PC-3 (cell line): ENCODE results near the gene CD22. TPM values are rescaled to one million over a fixed set of nuclear protein-coding genes. Genes with fewer than 3 reads are reported as not detected.

Experiments used
- ATAC-seq: fragments of 200-7000 bp; cut with Tn5 transposase; 2 replicates; pipeline ENCODE4 v1.9.1; 2020; ENCODE audit warnings: mild to moderate bottlenecking, moderate library complexity
- BruUV-seq: library from RNA; stranded (reverse); fragments of 400-500 nt; replicated peaks from 2 replicates; lab custom pipeline; 2021; lab: Mats Ljungman, UMichigan
- CTCF ChIA-PET: fragments of 300-600 bp; sonication (Branson Sonifier 250); formaldehyde crosslinking; loops from one replicate; lab custom pipeline; 2022; ENCODE audit warnings: antibody characterized with exemption; lab: Charles Lee
- POLR2A ChIA-PET: fragments of 300-600 bp; sonication (Branson Sonifier 250); formaldehyde crosslinking; loops from one replicate; lab custom pipeline; 2022; ENCODE audit warnings: antibody characterized with exemption; ENCODE audit not compliant: unreplicated experiment; lab: Charles Lee
- DNase-seq: peaks from one replicate; pipeline ENCODE4 v3.0.0-alpha.2; 2015
- H2AFZ ChIP-seq: fragments of 300-600 bp; sonication (generic); 2 replicates; pipeline ENCODE4 v1.6.0; 2016; ENCODE audit warnings: antibody characterized with exemption, low read length
- H3F3A ChIP-seq: fragments of 300-600 bp; sonication (generic); one replicate; pipeline ENCODE4 v1.6.0; 2017; ENCODE audit warnings: antibody characterized with exemption, low read length, control low read depth, mild to moderate bottlenecking; ENCODE audit not compliant: unreplicated experiment
- H3K27ac ChIP-seq: fragments of 300-600 bp; sonication (generic); 2 replicates; pipeline ENCODE4 v1.5.1; 2016; ENCODE audit warnings: mild to moderate bottlenecking, low read length
- H3K27me3 ChIP-seq: fragments of 300-600 bp; sonication (generic); 2 replicates; pipeline ENCODE4 v1.6.1; 2016; ENCODE audit warnings: low read length, mixed read lengths
- H3K36me3 ChIP-seq: fragments of 300-600 bp; sonication (generic); 2 replicates; pipeline ENCODE4 v1.6.1; 2016; ENCODE audit warnings: low read depth, mixed run types, low read length, mixed read lengths
- H3K4me1 ChIP-seq: fragments of 300-600 bp; sonication (generic); 2 replicates; pipeline ENCODE4 v1.5.1; 2016; ENCODE audit warnings: low read length; ENCODE audit not compliant: insufficient read depth
- H3K4me2 ChIP-seq: fragments of 300-600 bp; sonication (generic); 2 replicates; pipeline ENCODE4 v1.6.0; 2016; ENCODE audit warnings: low read length
- H3K4me3 ChIP-seq: fragments of 300-600 bp; sonication (generic); 2 replicates; pipeline ENCODE4 v1.5.1; 2016; ENCODE audit warnings: mild to moderate bottlenecking, low read length, mixed read lengths
- H3K79me2 ChIP-seq: fragments of 300-600 bp; sonication (generic); 2 replicates; pipeline ENCODE4 v1.6.1; 2017; ENCODE audit warnings: low read length, mixed read lengths
- H3K9ac ChIP-seq: fragments of 300-600 bp; sonication (generic); 2 replicates; pipeline ENCODE4 v1.6.0; 2016; ENCODE audit warnings: mild to moderate bottlenecking, low read length
- H3K9me2 ChIP-seq: fragments of 300-600 bp; sonication (generic); replicated peaks from 2 replicates; pipeline ENCODE4 v1.6.1; 2016; ENCODE audit warnings: mixed run types, low read length, mixed read lengths
- H3K9me3 ChIP-seq: fragments of 300-600 bp; sonication (generic); 2 replicates; pipeline ENCODE4 v1.6.1; 2016; ENCODE audit warnings: low read length, mixed read lengths
- H4K20me1 ChIP-seq: fragments of 300-600 bp; sonication (generic); 2 replicates; pipeline ENCODE4 v1.6.1; 2016; ENCODE audit warnings: low read length, mixed read lengths
- CTCF ChIP-seq: fragments of 300-600 bp; sonication (generic); conservative IDR thresholded peaks from 2 replicates; pipeline ENCODE4 v1.5.1; 2017; ENCODE audit warnings: antibody characterized with exemption, low read depth, mild to moderate bottlenecking, low read length
- EZH2 ChIP-seq: fragments of 300-600 bp; sonication (generic); IDR thresholded peaks from one replicate; pipeline ENCODE4 v1.6.1; 2017; ENCODE audit warnings: antibody characterized with exemption, mild to moderate bottlenecking, low read length; ENCODE audit not compliant: unreplicated experiment
- EZH2phosphoT487 ChIP-seq: fragments of 300-600 bp; sonication (generic); IDR thresholded peaks from 2 replicates; pipeline ENCODE4 v1.6.1; 2018; ENCODE audit warnings: mild to moderate bottlenecking, antibody characterized with exemption, low read length, borderline replicate concordance
- intact Hi-C: fragments of 100-400 bp; cut with micrococcal nuclease; formaldehyde crosslinking; loops from 2 replicates; pipeline ENCODE4 v1.9.0; 2023
- total RNA-seq: library from RNA; depleted of rRNA; stranded (reverse); fragments of >200 nt; gene quantifications from 2 replicates; pipeline ENCODE4 v1.2.3, GENCODE V29; 2014

Gene CD22
- total RNA-seq, 1 experiment from 2014 or later: 0.07 TPM

- Histone ChIP-seq H3K27ac (no peak overlapping the region), H3F3A (no peaks in the 10 kb centered on the region), H3K4me1 (no peaks in the 10 kb centered on the region), H3K9me3 (no peaks in the 10 kb centered on the region), H3K4me3 (no peak overlapping the region), H3K4me2 (no peak overlapping the region), H2AFZ (no peak overlapping the region), H3K9me2 (no peaks in the 10 kb centered on the region), H3K36me3 (no peaks in the 10 kb centered on the region), H3K27me3 (no peaks in the 10 kb centered on the region), H3K79me2 (no peaks in the 10 kb centered on the region), H3K9ac (no peak overlapping the region), H4K20me1 (no peaks in the 10 kb centered on the region)
- CTCF ChIA-PET: no interaction called here
- BruUV-seq: no TSS peak
- ATAC-seq (no peak), DNase-seq (no peak)
- POLR2A ChIA-PET: no interaction called here
- no peak for TF ChIP-seq EZH2
- no peak for TF ChIP-seq CTCF
- TF ChIP-seq EZH2phosphoT487: no peak
- intact Hi-C loops: no loop called here
Observed at GRCh38 chr19:35329323-35329722, 336 bp downstream of the CD22 start.

- no peaks in the 10 kb centered on the region for H3K79me2 ChIP-seq
- no peaks in the 10 kb centered on the region for H3K9me3 ChIP-seq
- H3K4me2 ChIP-seq: no peak overlapping the region
- no peak overlapping the region for H3K9ac ChIP-seq
- H3K27ac ChIP-seq: no peak overlapping the region
- no peak overlapping the region for H3K4me3 ChIP-seq
- no peaks in the 10 kb centered on the region for H3F3A ChIP-seq
- no peaks in the 10 kb centered on the region for H3K4me1 ChIP-seq
- no TSS peak for BruUV-seq
- ChIA-PET POLR2A (no interaction called here), CTCF (no interaction called here)
- no peak for TF ChIP-seq EZH2
- no peak for TF ChIP-seq CTCF
- no peak for TF ChIP-seq EZH2phosphoT487
- no peaks in the 10 kb centered on the region for H3K27me3 ChIP-seq
- no peaks in the 10 kb centered on the region for H3K9me2 ChIP-seq
- no peaks in the 10 kb centered on the region for H3K36me3 ChIP-seq
- no peaks in the 10 kb centered on the region for H4K20me1 ChIP-seq
- DNase-seq: no peak
- intact Hi-C loops: no loop called here
- H2AFZ ChIP-seq: no peak overlapping the region
- no peak for ATAC-seq
Observed at GRCh38 chr19:35330475-35330874, 1.5 kb downstream of the CD22 start.

- intact Hi-C loops: no loop called here
- no peak overlapping the region for H2AFZ ChIP-seq
- no peak overlapping the region for H3K4me3 ChIP-seq
- H4K20me1 ChIP-seq: no peaks in the 10 kb centered on the region
- H3K9me3 ChIP-seq: no peaks in the 10 kb centered on the region
- no peak overlapping the region for H3K27ac ChIP-seq
- ATAC-seq (no peak), DNase-seq (no peak)
- CTCF ChIA-PET: no interaction called here
- no peaks in the 10 kb centered on the region for H3F3A ChIP-seq
- BruUV-seq: no TSS peak
- H3K27me3 ChIP-seq: no peaks in the 10 kb centered on the region
- no peak overlapping the region for H3K9ac ChIP-seq
- H3K9me2 ChIP-seq: no peaks in the 10 kb centered on the region
- no peak overlapping the region for H3K4me2 ChIP-seq
- no peaks in the 10 kb centered on the region for H3K36me3 ChIP-seq
- POLR2A ChIA-PET: no interaction called here
- H3K79me2 ChIP-seq: no peaks in the 10 kb centered on the region
- no peaks in the 10 kb centered on the region for H3K4me1 ChIP-seq
- no peak for TF ChIP-seq EZH2phosphoT487
- TF ChIP-seq CTCF: no peak
- no peak for TF ChIP-seq EZH2
Observed at GRCh38 chr19:35331551-35332214, 2.7 kb downstream of the CD22 start.
